GM18870 (cell line): ENCODE data around the gene CLEC4D.
"Not testable (repeated sequence)": the region's sequence is repeated elsewhere in the genome, so short reads cannot be mapped to it uniquely, and the experiment has no call there.

Experiments used
- ATAC-seq: cut with Tn5 transposase; IDR thresholded peaks from one replicate; pipeline ENCODE4 v1.9.1; 2021; ENCODE audit warnings: moderate library complexity; ENCODE audit not compliant: unreplicated experiment

CLEC4D gene

DNA sequence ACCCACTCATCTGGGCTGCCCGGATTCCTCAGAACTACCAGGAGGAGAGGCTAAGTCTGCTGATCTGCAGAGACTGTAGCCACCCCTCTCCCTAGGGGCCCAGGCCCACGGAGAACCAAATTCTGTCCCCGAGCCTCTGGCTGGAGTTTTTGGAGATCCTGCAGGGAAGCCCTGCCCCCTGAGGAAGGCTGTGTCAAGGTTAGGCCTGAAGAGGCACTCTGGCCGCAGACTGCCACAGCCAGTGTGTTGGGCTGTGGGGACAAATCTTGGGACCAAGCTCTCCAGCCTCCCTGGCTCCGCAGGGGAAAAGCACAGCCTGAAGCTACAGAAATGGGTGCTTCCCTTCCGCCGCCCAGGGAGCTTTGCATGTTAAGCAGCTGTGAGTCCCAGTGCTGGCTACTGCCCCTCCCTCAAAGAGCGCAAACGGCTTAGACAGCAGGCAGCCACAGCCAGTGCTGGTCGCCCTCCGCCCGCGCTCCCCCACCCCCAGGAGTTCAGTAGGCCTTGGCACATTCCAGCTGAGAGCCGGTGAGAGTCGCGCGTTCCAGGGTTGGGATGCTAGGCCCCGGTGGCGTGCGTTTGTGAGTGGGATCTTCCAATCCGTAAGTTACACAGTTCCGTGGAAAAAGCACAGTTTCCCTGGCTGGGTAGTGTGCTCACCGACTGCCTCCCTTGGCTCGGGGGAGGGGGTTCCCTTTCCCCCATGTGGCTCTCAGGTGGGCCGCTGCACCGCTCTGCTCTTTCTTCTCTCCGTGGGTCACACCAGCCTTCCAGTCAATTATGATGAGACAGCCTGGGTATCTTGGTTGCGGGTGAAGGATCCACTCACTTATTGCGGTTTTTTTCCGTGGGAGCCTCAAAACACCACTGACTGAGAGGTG lies 14.2 kb downstream of the CLEC4D start:
- ATAC-seq, result no peak

DNA sequence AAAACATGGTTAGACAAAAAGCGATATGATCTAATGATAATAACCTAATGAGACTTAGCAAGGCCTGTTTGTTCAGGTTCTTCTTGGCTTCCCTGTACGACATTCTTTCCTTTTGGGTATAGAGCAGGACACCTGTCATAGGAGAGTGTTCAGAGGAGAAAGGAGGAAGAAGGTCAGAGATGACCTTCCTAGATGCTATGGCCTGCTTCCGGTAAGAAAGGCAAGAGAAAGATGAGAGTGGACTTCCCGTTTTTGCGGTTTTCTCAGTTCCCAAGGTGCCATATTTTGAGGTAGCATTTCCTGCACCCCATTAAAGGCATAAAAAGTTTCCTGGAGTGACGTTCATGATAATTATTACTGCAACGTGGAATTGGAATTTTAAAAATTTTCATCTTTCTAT lies 18.7 kb downstream of the CLEC4D start:
- ATAC-seq, result no peak

DNA sequence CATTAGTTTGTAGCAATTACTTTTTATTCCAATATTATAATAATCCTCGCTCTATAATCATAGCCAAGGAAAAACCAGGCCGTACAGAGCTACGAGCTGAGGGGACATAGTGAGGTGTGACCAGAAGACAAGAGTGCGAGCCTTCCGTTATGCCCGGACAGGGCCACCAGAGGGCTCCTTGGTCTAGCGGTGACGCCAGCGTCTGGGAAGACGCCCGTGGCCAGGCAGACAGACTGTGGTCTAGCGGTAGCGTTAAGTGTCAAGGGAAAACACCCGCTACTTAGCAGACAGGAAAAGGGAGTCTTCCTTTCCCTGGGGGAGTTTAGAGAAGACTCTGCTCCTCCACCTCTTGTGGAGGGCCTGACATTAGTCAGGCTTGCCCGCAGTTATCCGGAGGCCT lies 24.5 kb downstream of the CLEC4D start:
- not testable (repeated sequence) for ATAC-seq

DNA sequence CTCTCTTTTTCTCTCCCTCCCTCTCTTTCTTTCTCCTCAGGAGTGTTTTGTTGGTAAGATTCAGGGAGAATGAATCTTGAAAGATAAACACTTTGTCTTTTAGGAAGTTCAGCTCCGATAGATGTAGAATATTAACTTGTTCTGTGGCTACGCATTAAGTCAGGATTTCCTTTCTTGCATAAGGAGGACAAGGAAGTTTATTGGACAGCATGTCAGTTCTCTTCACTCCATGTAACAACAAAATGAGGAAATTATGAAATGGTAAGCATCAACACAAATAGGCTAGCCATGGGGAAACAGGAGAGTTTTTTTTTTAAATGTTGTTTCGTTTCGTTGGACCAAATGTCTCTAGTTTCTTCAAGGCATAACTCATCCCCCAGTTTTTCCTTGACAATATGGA lies 27.5 kb downstream of the CLEC4D start, which contains the start of gene CLEC4E:
Gene CLEC4E, minus strand, starts transcription at position 75 of the 400 bp plus-strand sequence. CDS start 108 bp downstream, outside the sequence.
- not testable (repeated sequence) for ATAC-seq

DNA sequence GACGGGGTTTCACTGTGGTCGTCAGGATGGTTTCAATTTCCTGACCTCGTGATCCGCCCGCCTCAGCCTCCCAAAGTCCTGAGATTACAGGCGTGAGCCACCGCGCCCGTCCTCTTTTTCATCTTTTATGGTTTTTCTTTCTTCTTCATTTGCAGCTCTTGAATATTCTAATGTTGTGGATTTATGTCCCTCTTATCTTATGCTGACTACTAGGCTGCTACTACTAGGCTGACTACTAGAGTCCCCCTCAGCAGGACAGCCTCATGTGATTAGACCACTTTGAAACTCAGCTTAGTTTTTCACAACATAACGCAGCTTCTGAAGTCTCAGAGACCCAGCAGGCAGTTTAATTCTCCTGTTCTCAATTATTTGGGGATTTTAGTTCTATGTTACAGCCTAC lies 28.3 kb downstream of the CLEC4D start:
- ATAC-seq, result no peak

DNA sequence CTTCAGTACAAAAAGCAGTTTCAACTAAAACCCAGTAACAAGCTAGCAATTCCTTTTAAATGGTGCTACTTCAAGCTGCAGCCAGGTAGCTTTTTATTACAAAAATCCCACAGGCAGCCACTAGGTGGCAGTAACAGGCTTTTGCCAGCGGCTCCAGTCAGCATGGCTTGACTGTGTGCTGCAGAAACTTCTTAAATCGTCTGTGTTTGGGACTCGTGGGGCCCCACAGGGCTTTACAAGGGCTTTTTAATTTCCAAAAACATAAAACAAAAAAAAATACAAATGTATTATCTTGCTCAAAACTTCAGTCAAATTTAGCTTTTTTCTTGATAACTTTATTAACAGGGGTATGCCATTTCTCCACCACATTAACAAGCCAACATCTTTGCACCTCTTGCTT lies 31.0 kb downstream of the CLEC4D start:
- ATAC-seq, result no peak

DNA sequence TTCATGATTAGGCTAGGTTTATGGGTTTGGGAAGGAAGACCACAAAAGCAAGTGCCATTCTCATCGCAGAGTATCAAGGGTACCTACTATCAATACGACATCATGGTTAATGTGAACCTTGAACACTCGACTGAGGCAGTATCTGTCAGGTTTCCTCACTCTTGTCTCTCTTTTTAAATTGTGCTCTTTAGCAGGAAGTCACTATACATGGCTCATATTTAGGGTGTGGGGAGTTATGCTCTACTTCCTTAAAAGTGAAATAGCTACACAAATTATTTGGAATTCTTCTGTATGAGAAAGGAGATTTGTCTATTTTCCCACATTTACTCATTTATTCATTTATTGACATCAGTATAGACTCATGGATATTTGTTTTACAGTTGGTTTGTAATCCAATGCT lies 33.3 kb downstream of the CLEC4D start:
- ATAC-seq, result no peak

DNA sequence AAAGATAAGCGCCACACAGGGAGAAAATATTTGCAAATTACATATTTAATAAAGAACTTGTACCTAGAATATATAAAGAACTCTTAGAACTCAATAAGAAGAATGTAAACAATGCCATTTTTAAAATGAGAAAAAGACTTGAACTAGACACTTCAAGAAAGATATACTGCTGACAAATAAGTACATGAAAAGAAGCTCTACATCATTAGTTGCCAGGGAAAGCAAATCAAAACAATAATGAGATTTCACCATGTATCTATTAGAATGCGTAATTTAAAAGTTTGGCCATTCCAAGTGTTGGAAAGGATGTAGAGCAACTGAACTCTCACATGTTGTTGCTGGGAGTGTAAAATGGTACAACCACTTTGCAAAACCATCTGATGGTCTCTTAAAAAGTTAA lies 34.3 kb downstream of the CLEC4D start:
- no peak for ATAC-seq

DNA sequence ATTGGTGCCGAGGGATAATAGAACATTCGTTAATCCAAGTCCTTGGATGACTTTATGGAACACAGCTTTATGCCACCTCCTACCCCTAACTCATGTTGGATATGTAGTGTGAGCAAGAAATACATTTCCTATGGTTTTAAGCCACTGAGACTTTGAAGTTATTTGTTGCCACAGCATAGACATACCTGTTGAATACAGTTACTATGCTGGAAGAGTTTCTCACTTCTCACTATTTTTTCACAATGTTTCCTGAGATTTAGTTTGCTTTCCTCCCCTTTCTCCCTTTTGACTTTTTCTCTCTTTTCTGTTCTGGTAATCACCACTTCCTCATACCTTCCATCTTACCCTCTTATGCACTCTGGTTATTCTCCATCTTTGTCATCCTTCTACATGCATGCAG lies 34.9 kb downstream of the CLEC4D start:
- ATAC-seq, result no peak

DNA sequence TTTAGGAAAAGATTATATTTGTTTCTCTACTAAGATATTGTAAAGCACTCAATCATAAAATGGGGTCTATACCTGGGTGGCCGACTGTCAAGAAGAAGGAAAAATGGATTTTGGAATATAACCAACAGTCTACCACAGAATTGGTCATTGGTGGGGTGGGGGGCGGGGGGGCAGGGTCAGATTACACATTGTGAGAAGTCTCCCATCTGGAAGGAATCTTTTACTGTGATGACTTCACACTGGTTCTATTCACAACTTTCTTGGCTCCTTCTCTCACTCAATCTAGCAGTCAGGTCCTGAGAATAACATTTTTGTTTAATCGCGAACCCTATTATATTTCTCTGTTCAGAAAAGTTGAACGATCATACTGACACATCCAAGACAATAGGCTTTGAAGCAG lies 36.1 kb downstream of the CLEC4D start:
- ATAC-seq, result no peak

DNA sequence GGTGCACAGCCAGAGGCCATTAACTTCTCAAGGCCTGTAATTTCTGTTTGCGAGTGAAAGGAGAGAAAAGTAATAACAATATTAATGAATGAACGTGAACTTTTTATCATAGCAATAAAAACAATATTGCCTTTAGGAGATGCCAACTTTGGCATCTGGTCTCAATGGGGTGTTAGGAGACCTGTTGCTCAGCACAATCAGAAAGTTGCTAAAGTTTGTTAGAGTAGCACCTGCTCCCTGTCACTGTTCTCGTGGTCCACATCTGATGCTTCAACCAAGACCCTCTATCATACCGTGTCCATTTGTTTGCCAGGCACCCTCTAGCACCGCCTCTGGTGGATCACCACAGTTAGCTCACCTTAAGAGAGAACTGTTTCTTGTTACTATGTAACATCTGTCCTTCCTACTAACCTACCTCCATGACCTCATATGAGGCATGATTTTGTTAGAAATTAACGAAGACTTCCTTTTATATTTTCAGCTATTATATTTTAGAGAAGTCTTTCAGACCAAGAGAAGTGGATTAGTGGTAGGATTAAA lies 39.9 kb downstream of the CLEC4D start:
- ATAC-seq, result no peak

DNA sequence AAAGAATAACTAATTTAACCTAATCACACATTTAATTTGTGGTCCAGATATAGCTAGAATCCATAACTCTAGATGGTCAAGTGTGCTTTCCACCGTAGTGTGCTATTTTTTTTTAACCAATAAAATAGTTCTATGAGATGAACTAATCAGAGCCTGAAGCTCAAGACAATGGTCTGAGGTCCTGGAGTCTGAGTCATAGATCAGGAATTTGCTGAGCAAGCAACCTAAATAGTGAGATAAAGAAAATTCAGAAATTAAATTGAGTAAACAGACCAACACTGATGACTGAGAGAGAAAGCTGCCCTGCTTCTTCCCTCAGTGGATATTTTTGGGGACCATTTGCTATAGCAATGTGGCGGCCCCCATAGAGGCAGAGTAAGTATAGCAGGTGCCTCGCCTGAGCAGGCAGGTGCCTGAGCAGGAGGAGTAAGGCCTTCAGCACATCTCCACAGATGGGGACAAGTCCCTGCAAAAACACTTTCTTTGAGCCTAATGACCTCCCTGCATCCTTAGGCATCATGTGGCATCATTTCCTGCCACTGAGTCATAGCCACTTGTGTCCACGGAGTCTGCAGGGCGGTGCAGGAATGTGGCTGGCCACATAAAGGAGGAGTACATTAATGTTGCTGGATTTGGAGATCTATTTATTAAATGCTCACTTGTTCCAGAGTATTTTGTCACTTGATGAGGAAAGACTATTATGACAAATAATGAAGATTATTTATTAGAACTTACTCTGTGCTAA lies 41.3 kb downstream of the CLEC4D start:
- ATAC-seq, result no peak

DNA sequence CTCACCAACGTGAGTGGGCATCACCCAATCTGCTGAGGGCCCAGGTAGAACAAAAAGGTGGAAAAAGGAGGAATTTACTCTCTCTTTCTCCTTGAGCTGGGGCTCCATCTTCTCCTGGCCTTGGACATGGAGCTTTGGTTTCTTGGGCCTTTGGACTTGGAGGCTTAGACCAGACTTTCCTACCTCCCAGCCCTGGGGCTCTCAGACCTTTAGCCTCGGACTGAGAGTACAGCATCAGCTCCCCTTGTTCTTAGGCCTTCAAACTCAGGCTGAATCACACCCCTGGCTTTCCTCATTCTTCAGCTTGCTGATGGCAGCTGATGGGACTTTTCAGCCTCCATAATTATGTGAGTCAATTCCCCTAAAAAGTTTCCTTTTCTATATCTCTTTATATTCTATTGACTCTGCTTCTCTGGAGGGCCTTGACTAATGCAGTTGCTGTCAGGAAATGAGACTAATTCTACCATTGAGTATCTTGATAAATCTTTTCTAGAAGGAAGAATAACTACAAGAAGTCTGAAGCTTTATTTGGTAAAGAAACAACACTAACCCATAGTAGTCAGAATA lies 43.3 kb downstream of the CLEC4D start:
- ATAC-seq, result no peak

DNA sequence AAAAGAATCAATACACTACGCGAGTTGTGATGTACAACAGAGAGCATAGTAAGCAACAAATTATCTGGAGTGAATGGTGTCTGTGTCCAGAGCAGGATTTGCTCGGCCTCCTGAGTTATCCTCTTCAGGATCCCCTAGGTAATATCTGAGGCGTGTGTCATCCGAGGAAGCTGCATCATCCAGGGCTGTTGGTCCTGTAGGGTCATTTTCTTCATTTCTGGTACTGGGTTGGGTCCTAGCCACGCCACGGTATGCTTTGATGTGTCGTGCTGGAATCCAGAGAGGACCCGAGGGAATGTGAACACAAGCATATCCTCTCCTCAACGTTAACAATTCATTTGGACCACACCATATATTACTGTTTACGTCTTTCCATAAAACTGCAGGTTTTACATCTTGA lies 46.4 kb downstream of the CLEC4D start:
- ATAC-seq, result no peak

DNA sequence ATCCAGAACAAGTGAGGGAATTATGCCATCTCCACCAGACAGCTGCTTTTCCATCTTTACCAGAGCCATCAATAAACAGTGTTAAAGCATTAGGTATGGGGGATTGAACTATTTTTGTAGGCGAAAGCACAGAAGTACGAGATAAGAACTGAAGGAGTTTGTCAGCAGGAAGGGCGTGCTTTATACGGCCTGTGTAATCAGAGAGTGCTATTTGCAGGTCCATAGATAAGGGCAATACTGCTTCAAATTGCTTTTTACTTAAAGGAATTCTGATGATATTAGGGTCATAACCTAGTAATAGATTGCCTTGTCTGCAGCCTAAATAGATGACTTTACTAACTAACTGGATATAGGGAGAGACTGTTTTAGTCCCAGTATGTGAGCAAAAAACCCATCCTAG lies 47.7 kb downstream of the CLEC4D start:
- ATAC-seq, result no peak

DNA sequence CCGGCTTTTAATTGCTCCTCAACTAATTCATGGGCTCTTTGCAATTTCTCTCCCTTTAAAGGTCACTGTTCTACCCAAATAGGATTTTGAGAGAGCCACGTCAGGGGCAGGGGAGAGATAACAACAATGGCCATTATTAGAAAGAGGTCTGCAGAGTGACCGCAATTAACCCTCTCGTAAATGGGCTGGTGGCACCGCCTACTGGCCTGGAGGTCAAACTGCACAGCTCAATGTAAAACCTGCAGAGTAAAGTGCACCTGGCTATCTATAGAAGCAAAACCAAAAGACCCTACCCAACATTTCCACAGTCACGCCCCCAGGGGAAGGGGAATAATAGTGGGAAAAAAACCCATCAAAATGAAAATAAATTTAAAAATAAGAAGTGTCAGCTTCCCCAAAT lies 49.0 kb downstream of the CLEC4D start:
- no peak for ATAC-seq

DNA sequence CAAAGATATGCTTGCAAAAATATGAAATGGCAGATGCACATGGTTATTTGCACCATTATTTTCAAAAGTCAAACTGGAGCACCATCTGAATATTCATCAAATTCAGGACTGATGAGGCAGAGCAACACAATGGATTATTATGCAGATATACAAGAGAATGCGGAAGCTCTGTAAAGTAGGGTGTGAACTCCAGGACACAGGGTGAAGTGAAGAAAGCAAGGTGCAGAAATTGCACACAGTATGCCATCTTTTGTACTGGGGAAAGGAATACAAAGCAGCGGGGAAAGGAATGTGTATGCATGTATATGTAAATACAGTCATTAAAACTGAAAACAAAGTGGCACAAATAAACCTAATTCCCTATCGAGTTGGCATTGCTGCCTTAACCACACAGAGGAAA lies 50.1 kb downstream of the CLEC4D start:
- no peak for ATAC-seq

DNA sequence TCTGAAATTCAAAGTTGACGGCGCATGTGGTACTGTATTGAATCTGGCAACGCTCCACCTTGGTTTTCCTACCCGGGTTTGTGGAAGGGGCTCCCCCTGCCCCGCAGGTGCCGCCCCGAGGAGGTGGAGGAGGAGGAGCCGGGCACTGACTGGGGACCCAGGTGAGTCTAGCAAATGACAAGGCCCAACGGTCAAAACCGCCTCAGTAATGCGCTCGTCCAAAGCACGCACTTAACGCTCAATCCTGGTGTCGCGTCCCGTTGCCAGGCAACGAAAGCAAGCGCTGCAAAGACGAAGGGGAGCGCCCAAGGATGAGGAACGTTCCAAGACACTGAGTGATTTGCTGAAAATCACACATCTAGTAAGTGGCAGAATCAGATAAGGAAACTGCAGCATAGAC lies 51.4 kb downstream of the CLEC4D start:
- no peak for ATAC-seq

DNA sequence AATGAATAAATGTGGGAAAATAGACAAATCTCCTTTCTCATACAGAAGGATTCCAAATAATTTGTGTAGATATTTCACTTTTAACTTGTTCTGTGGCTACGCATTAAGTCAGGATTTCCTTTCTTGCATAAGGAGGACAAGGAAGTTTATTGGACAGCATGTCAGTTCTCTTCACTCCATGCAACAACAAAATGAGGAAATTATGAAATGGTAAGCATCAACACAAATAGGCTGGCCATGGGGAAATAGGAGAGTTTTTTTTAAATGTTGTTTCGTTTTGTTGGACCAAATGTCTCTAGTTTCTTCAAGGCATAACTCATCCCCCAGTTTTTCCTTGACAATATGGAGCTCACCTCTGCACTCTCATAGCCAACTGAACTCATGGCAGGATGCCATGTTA lies 52.7 kb downstream of the CLEC4D start:
- ATAC-seq, result not testable (repeated sequence)

DNA sequence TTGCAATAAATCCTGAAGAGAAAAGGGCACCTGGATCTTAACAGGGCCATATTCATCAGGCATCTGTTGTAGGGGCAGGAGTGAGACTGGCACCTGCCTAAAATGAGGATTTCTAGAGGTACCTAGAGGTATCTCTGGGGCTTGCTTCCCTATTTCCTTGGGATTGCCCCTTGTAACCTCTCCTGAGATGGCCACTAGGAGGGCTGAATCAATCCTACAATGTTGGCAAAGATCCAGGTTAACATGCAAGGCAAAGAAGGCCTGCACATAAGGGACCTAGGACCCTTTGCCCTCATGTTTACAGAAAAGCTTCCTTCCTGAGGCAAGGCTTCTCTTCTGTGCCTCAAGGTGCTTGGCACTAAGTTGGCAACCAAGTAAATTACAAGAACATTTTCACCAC lies 53.2 kb downstream of the CLEC4D start:
- ATAC-seq, result no peak
